HEK293T (cell line): ENCODE data around the gene KIF1A.

Source experiments
- ARNT ChIP-seq: fragments of 450-650 bp; IDR thresholded peaks from 2 replicates; pipeline ENCODE4 v1.6.1; 2017; ENCODE audit warnings: mild to moderate bottlenecking
- BHLHE40 ChIP-seq: fragments of 450-650 bp; IDR thresholded peaks from 2 replicates; pipeline ENCODE4 v1.6.1; 2016; ENCODE audit warnings: mild to moderate bottlenecking, moderate library complexity, borderline replicate concordance
- CTBP1 ChIP-seq: fragments of 450-650 bp; IDR thresholded peaks from 2 replicates; pipeline ENCODE4 v1.6.1; 2016; ENCODE audit warnings: borderline replicate concordance
- ELF4 ChIP-seq: fragments of 450-650 bp; IDR thresholded peaks from 2 replicates; pipeline ENCODE4 v1.6.1; 2017; ENCODE audit warnings: antibody characterized with exemption
- FOXK2 ChIP-seq: fragments of 450-650 bp; IDR thresholded peaks from 2 replicates; pipeline ENCODE4 v1.6.1; 2016; ENCODE audit warnings: mild to moderate bottlenecking
- FOXM1 ChIP-seq: fragments of 450-650 bp; IDR thresholded peaks from 2 replicates; pipeline ENCODE4 v1.6.1; 2017; ENCODE audit warnings: mild to moderate bottlenecking, borderline replicate concordance
- HDGF ChIP-seq: fragments of 450-650 bp; IDR thresholded peaks from 2 replicates; pipeline ENCODE4 v1.6.1; 2017; ENCODE audit warnings: antibody characterized with exemption, borderline replicate concordance
- LEF1 ChIP-seq: fragments of 450-650 bp; IDR thresholded peaks from 2 replicates; pipeline ENCODE4 v1.6.1; 2017; ENCODE audit warnings: mild to moderate bottlenecking, borderline replicate concordance
- SP1 ChIP-seq: fragments of 450-650 bp; IDR thresholded peaks from 2 replicates; pipeline ENCODE4 v1.6.1; 2017
- SUZ12 ChIP-seq: fragments of 450-650 bp; IDR thresholded peaks from 2 replicates; pipeline ENCODE4 v1.6.1; 2016; ENCODE audit warnings: mild to moderate bottlenecking
- TARDBP ChIP-seq: fragments of 450-650 bp; IDR thresholded peaks from 2 replicates; pipeline ENCODE4 v1.6.1; 2016
- ZNF384 ChIP-seq: fragments of 450-650 bp; IDR thresholded peaks from 2 replicates; pipeline ENCODE4 v1.6.1; 2016
- TF ChIP-seq, protein P1 (sequence below): fragments of 450-650 bp; IDR thresholded peaks from 2 replicates; pipeline ENCODE4 v1.6.1; 2016

DNA sequence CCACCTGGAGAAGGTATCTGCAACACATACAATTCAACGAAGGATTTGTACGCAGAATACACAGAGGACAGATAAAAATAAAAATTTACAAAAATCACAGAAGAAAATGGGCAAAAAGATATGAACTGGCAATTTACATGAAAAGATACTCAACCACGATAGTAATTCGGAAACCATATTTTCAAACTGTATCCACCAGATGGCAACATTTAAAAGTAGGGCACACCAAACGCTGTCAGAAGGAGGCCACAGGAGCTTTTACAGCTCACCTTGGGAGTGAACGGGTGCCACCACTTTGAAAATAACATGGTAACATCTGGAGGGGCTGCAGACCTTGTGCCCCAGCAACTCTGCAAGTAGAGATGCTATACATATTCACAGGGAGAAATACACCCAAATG lies 9.8 kb downstream of the KIF1A start:
- TF ChIP-seq CTBP1 (no peak), ELF4 (no peak), ZNF384 (no peak), LEF1 (no peak), ARNT (no peak), SP1 (no peak), TARDBP (no peak), FOXM1 (no peak), FOXK2 (no peak), BHLHE40 (no peak), SUZ12 (no peak), HDGF (no peak)
- TF ChIP-seq, protein P1, sequence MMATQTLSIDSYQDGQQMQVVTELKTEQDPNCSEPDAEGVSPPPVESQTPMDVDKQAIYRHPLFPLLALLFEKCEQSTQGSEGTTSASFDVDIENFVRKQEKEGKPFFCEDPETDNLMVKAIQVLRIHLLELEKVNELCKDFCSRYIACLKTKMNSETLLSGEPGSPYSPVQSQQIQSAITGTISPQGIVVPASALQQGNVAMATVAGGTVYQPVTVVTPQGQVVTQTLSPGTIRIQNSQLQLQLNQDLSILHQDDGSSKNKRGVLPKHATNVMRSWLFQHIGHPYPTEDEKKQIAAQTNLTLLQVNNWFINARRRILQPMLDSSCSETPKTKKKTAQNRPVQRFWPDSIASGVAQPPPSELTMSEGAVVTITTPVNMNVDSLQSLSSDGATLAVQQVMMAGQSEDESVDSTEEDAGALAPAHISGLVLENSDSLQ = no peak
